Thyroid gland (tissue), 4 donors: ENCODE data around the gene FYN. TPM values are rescaled to one million over a fixed set of nuclear protein-coding genes. Genes with fewer than 3 reads are reported as not detected.

Experiments
- DNase-seq, 2 donors: peaks; one replicate each; pipeline ENCODE4 v3.0.0-alpha.2; 2019
- H3K27ac ChIP-seq, 3 donors: fragments of 200-600 bp; sonication (generic); 1 replicate in 2 of 3; 2 replicates in 1 of 3; pipeline ENCODE4 v1.5.1; 2016 to 2019; ENCODE audit warnings: mild to moderate bottlenecking in 1 of 3, moderate library complexity in 1 of 3
- H3K27me3 ChIP-seq: fragments of 200-600 bp; sonication (generic); one replicate; pipeline ENCODE4 v1.5.1; 2019
- H3K36me3 ChIP-seq, 2 donors: fragments of 200-600 bp; sonication (generic); one replicate each; pipeline ENCODE4 v1.5.1; 2016 to 2019
- H3K4me1 ChIP-seq, 2 donors: fragments of 200-600 bp; sonication (generic); one replicate each; pipeline ENCODE4 v1.5.1; 2017 to 2019
- H3K4me3 ChIP-seq, 3 donors: fragments of 200-600 bp; sonication (generic); replicated peaks in 1 of 3; 1 replicate in 2 of 3; 2 replicates in 1 of 3; pipeline ENCODE4 v1.5.1; 2016; ENCODE audit warnings: mild to moderate bottlenecking in 1 of 3
- H3K9me3 ChIP-seq: fragments of 200-600 bp; sonication (generic); one replicate; pipeline ENCODE4 v1.5.1; 2017
- POLR2A ChIP-seq, 2 donors: fragments of 450-650 bp; IDR thresholded peaks; one replicate each; pipeline ENCODE4 v1.6.1; 2017; ENCODE audit warnings: antibody characterized with exemption in 2 of 2, mild to moderate bottlenecking in 2 of 2, moderate library complexity in 1 of 2
- WGBS, 2 donors: methylation state at CpG; one replicate each; pipeline ENCODE4 v1.1.5; 2017; 5-methylcytosine and 5-hydroxymethylcytosine counted together
- intact Hi-C: fragments of 100-400 bp; cut with DNase I; formaldehyde crosslinking; loops from one replicate; pipeline ENCODE4 v1.15.1; 2023
- total RNA-seq, 4 donors: library from RNA; depleted of rRNA; stranded (reverse); fragments of >200 nt; gene quantifications; one replicate each; pipeline ENCODE4 v1.2.3, GENCODE V29; 2016
- TF ChIP-seq, protein P1 (sequence below), 6 experiments: fragments of 200-600 bp in 3 of 6; fragments of 450-650 bp in 3 of 6; sonication (generic) in 3 of 6; IDR thresholded peaks; one replicate each; pipeline ENCODE4 v1.5.1; 2016 to 2019; ENCODE audit warnings: antibody characterized with exemption in 6 of 6, mild to moderate bottlenecking in 2 of 6, inconsistent platforms in 1 of 6, moderate library complexity in 1 of 6

FYN gene
- total RNA-seq, 4 donors from 2014 or later, result 67.0 to 206 (median 95.9) TPM

DNA sequence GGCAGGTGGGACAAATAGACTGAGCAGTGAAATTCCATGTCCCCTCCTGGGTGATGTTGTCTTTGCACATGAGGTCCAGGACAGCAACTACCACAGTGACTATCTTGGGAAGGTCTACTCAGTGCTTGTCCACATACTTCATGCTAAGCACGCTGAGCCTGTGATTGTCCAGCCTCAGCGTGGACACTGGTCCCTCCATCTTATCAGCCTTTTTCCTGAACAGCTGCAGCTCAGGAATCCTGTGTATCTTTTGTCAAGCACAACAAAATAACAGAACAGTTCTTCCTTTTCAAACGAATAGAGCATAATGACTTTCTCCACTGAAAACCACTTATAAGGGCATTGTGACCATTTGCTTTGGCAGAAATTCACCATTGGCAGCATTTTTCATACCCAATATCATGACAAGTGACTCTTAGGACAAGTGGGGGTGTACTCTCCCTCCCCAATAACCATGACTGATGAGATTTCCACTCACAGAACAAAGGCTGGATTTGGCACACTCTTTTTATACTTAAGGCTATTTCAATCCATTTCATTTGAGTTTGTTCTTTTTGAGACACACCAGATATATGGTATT lies 90.3 kb downstream of the FYN start:
- no peak for TF ChIP-seq POLR2A (IDR thresholded peaks at IDR 0.05)
- TF ChIP-seq, protein P1, sequence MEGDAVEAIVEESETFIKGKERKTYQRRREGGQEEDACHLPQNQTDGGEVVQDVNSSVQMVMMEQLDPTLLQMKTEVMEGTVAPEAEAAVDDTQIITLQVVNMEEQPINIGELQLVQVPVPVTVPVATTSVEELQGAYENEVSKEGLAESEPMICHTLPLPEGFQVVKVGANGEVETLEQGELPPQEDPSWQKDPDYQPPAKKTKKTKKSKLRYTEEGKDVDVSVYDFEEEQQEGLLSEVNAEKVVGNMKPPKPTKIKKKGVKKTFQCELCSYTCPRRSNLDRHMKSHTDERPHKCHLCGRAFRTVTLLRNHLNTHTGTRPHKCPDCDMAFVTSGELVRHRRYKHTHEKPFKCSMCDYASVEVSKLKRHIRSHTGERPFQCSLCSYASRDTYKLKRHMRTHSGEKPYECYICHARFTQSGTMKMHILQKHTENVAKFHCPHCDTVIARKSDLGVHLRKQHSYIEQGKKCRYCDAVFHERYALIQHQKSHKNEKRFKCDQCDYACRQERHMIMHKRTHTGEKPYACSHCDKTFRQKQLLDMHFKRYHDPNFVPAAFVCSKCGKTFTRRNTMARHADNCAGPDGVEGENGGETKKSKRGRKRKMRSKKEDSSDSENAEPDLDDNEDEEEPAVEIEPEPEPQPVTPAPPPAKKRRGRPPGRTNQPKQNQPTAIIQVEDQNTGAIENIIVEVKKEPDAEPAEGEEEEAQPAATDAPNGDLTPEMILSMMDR (IDR thresholded peaks at IDR 0.05), result no peak
- intact Hi-C loops, result no loop called here
- Histone ChIP-seq H3K4me3 (no peak overlapping the region), H3K9me3 (no peaks in the 10 kb centered on the region), H3K4me1 (peaks cover 19 to 32% of the 10 kb centered on the region in 2 donors), H3K27ac (no peak overlapping the region), H3K36me3 (no peaks in the 10 kb centered on the region), H3K27me3 (no peaks in the 10 kb centered on the region)
- DNase-seq, result peak; percentile 27 to 45
- WGBS, 2 donors, result 51% methylated on average over 3 of the region's 3 CpGs

DNA sequence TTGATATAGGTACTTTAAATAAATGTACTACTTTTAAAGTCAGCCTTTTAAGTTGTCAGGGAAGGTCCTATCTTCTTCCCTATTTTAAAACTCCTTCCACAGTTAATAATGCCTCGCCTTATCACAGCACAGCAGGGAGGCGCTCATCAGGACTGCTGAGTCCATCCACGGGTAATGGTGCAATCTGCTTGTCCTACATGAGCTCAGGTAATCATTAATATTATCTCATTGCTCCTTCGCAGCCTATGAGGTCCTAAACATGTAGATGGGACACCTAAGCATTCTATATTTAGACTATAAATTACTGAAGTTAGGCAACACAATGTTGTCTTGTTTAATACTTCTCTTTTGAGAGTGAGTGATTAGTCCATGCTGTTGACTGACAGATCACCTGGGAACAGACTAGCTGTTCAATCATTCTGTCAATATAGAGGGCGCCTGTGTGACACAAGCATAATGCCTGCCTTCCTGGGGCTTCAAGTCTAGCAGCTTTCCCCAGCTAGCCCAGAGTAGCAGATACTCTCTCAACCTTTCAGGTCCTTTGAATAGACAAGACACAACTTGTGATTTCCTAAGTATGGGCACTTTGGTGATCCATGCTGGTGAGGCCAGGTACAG lies 91.0 kb downstream of the FYN start:
- peaks cover 19 to 32% of the 10 kb centered on the region in 2 donors for H3K4me1 ChIP-seq
- H3K27me3 ChIP-seq, result no peaks in the 10 kb centered on the region
- 98 to 99% methylated on average over 5 of the region's 5 CpGs for WGBS, 2 donors
- no peak overlapping the region for H3K27ac ChIP-seq
- H3K4me3 ChIP-seq, result no peak overlapping the region
- intact Hi-C loops, result no loop called here
- no peaks in the 10 kb centered on the region for H3K9me3 ChIP-seq
- no peak for DNase-seq
- TF ChIP-seq, protein P1 (IDR thresholded peaks at IDR 0.05), result no peak
- no peaks in the 10 kb centered on the region for H3K36me3 ChIP-seq

DNA sequence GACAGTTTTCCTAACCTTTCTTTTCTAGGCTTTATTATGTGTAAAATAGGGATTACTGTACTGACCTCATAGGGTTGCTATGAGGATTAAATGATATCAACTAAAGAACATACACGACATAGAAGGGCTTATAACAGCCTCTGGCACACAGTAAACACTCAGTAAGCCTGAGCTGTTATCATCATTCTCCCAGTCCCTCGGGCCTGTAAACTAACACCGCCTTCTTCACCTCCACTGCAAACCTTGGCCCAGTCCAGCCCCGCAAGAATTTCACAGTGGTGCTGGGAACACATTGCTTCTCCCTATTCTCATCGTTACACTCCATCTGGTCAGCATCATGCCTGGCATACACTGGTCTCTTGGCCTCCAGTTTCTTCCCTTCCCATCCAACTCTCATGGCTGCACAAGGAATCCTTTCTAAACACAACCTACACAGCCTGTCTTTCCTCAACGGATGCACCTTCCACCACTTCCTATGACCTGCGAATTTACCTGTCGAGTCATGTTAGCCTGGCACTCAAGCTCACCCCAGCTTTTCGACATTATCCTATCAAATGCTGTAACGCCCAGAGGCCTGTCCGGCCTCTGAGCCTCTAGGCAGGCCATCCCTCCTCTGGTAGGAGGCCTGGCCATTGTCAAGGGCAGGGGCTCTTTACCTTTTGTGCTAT lies 92.1 kb downstream of the FYN start:
- H3K27me3 ChIP-seq, result no peaks in the 10 kb centered on the region
- DNase-seq, result no peak
- no peaks in the 10 kb centered on the region for H3K36me3 ChIP-seq
- intact Hi-C loops, result no loop called here
- TF ChIP-seq, protein P1 (IDR thresholded peaks at IDR 0.05), result no peak
- no peak for TF ChIP-seq POLR2A (IDR thresholded peaks at IDR 0.05)
- 85 to 86% methylated on average over 11 of the region's 11 CpGs for WGBS, 2 donors
- H3K9me3 ChIP-seq, result no peaks in the 10 kb centered on the region
- no peak overlapping the region for H3K27ac ChIP-seq
- H3K4me3 ChIP-seq, result no peak overlapping the region
- peaks cover 19 to 38% of the 10 kb centered on the region in 2 donors for H3K4me1 ChIP-seq

DNA sequence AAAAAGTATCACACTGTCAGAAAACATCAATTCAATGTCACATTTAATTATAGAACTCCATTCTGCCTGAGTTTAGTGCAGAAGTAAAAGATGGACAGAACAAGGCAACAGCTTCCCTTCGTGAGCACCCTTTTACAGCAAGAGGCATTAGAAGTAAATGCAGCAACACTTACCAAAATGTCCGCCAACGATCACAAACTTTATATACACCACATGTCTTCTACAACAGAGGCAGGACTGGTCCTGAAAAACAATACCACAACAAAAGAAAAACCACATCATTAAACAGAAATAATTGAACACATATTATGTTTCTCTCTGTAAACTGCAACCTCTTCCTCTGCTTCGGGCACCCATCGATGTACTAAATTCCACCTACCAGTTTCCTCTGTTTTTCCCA lies 92.9 kb downstream of the FYN start:
- DNase-seq, result no peak
- Histone ChIP-seq H3K9me3 (no peaks in the 10 kb centered on the region), H3K27ac (no peak overlapping the region), H3K27me3 (no peaks in the 10 kb centered on the region), H3K4me3 (no peak overlapping the region), H3K36me3 (no peaks in the 10 kb centered on the region), H3K4me1 (peaks cover 19 to 39% of the 10 kb centered on the region in 2 donors)
- intact Hi-C loops, result no loop called here
- 86 to 89% methylated on average over 5 of the region's 5 CpGs for WGBS, 2 donors
- TF ChIP-seq, protein P1 (IDR thresholded peaks at IDR 0.05), result no peak
- no peak for TF ChIP-seq POLR2A (IDR thresholded peaks at IDR 0.05)

DNA sequence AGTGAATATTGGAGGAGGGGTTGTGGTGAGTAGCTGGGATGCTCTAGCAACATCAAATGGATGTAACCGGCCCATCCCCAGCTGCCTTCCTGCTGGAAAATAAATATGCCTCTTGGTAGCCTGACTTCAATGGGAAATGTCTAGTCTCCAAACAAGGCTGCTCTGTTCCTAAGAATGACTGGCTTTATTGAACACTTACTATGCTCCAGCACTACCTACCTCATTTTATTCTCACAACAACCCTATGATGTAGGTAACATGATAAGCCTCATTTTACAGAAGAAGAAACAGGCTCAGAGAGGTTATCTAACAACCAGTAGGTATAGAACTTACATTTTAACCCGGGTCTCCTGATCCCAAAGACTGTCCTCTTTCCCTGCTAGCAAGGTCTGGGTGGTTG lies 93.6 kb downstream of the FYN start:
- Histone ChIP-seq H3K4me3 (no peak overlapping the region), H3K27ac (no peak overlapping the region), H3K36me3 (no peaks in the 10 kb centered on the region), H3K4me1 (peaks cover 15 to 31% of the 10 kb centered on the region in 2 donors), H3K27me3 (no peaks in the 10 kb centered on the region), H3K9me3 (no peaks in the 10 kb centered on the region)
- TF ChIP-seq, protein P1 (IDR thresholded peaks at IDR 0.05), result no peak
- TF ChIP-seq POLR2A (IDR thresholded peaks at IDR 0.05), result no peak
- WGBS, 2 donors, result 89 to 100% methylated on average over 2 of the region's 2 CpGs
- no peak for DNase-seq
- intact Hi-C loops, result no loop called here
